ENCODE results near the gene MAP3K5.

The MAP3K5 gene

DNA sequence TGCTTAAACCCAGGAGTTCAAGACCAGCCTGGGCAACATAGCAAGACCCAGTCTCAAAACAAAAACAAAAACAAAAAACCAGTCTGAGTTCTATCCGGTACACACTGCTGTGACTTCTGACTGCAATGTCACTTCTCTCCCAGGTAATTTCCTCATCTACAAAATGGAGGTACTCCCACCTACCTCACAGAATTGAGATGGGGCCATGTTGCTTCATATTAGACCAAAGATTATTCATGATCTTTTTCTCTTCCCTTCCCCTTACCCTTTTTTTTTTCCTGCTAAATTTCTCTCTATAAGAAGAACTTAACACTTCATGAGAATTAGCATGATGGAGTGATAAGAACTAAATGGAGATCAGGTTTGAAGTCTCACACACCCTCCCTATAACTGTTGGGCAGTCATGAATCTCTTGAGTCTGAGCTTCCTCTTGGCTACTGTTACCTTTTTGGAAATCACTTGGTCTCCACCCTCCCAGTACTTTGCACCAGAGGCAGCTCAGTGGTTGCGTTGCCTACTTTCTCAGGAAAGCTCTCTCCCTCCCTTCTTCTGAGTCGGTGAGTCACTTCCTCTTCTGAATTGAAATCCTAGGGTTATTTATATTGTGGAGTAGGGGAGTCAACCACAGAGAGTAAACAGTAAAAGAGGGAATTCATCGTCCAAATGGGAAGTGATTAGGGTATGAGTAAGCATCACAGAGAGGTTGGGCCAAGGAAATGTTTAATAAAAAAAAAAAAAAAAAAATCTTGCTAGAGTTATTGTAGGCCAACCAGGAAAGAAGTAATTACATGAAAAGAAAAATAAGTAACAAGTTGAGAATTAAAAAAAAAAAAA lies 182.2 kb downstream of the MAP3K5 start:
- TF ChIP-seq, protein P1, sequence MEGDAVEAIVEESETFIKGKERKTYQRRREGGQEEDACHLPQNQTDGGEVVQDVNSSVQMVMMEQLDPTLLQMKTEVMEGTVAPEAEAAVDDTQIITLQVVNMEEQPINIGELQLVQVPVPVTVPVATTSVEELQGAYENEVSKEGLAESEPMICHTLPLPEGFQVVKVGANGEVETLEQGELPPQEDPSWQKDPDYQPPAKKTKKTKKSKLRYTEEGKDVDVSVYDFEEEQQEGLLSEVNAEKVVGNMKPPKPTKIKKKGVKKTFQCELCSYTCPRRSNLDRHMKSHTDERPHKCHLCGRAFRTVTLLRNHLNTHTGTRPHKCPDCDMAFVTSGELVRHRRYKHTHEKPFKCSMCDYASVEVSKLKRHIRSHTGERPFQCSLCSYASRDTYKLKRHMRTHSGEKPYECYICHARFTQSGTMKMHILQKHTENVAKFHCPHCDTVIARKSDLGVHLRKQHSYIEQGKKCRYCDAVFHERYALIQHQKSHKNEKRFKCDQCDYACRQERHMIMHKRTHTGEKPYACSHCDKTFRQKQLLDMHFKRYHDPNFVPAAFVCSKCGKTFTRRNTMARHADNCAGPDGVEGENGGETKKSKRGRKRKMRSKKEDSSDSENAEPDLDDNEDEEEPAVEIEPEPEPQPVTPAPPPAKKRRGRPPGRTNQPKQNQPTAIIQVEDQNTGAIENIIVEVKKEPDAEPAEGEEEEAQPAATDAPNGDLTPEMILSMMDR (IDR thresholded peaks at IDR 0.05; ENCODE audit: insufficient read depth, low read depth, low read length, missing control alignments) = no peak
- DNase-seq (ENCODE audit: low read depth) = no peak
- H3K4me3 ChIP-seq (ENCODE audit: low read depth, low read length) = no peak overlapping the region

DNA sequence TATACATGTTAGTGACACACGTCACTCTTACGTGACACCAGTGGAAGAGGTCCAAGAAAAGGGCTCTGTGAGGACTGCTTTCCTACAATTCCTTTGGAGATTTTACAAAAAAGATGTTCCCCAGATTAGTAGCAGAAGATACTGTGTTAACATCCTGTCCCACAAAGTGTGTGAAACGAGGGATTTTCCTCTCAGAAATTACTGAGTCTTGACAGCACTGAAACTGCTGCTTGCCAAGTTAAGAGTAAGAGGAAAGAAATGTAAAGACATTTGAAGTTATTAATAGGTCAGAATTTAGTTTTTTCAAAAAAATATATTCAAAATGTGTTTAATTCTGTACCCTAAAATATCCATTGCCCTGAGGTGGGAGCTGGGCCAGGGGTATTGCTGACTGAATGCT lies 183.3 kb downstream of the MAP3K5 start:
- no peak overlapping the region for H3K4me3 ChIP-seq (ENCODE audit: low read depth, low read length)
- no peak for DNase-seq (ENCODE audit: low read depth)
- TF ChIP-seq, protein P1 (IDR thresholded peaks at IDR 0.05; ENCODE audit: insufficient read depth, low read depth, low read length, missing control alignments) = no peak

DNA sequence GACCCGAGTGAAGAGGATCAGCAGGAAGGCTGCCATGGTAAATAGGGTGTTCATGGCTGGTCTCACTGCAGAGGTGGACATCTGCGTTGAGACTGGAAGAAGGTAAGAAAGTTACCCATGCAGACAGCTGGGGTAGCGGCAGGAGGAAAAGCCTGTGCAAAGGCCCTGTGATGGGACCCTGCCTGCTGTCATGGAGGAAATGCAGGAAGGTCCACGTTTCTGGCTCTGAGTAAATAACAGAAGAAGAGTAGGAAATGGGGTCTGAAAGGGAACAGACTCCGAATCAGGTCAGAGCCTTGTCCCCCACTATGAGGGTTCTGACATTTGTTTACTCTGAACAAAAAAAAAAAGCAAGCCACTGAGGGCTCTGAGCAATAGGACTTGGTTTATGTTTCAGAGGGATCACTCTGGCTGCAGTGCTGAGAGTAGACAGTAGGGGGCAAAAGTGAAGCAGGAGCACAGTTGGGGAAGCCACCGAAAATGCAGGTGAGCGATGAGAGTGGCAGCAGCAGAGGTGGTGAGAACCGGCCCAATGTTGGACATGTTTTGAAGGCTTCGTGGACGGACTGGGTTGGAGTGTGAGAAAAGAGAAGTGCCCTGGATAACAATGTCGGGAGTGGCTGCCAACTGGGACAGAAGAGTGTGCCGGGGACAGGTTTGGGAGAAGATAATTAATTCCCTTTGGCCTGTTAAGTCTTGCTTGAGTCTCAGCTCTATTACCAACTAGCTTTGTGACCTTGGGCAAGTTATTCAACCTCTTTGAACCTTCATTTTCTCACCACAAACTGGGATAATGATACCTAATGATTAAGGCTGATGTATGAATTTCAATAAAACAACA lies 184.1 kb downstream of the MAP3K5 start:
- peak; percentile 83 for DNase-seq (ENCODE audit: low read depth)
- TF ChIP-seq, protein P1 (IDR thresholded peaks at IDR 0.05; ENCODE audit: insufficient read depth, low read depth, low read length, missing control alignments) = peak; percentile 88

DNA sequence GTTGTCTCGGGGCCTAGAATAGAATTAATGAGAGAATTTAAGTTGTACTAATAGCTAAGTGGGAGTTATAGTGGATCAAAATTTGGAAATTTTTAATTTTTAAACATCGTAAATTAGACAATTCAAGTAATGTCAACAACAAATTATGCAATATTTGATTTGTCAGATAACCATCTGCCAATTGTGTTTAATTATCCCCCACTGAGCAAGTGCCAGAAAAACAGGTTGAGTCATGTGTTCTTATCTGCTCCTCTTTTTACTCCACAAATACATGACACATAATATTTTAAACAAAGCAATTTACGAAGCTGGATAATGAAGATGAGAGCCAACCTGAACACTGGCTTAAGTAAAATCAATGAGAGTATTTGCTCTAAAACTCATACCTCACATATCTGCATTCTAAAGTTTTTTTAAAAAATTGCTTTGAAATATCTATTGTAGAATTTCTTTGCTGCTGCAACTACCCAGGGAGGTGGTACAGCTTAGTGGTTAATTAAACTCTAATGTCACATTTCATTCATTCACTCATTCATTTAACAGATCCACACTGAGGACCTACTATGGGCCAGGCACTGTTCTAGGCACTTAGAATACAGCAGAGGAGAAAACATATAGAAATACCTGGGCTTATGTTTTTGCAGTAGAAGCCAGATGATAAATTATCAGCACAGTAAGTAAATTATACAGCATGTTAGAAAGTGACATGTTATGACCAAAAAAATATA lies 184.9 kb downstream of the MAP3K5 start:
- TF ChIP-seq, protein P1 (IDR thresholded peaks at IDR 0.05; ENCODE audit: insufficient read depth, low read depth, low read length, missing control alignments) = no peak

More for the DNA sequence above, 184.1 kb downstream of the MAP3K5 start:
- H3K4me3 ChIP-seq (ENCODE audit: low read depth, low read length) = no peak overlapping the region

DNA sequence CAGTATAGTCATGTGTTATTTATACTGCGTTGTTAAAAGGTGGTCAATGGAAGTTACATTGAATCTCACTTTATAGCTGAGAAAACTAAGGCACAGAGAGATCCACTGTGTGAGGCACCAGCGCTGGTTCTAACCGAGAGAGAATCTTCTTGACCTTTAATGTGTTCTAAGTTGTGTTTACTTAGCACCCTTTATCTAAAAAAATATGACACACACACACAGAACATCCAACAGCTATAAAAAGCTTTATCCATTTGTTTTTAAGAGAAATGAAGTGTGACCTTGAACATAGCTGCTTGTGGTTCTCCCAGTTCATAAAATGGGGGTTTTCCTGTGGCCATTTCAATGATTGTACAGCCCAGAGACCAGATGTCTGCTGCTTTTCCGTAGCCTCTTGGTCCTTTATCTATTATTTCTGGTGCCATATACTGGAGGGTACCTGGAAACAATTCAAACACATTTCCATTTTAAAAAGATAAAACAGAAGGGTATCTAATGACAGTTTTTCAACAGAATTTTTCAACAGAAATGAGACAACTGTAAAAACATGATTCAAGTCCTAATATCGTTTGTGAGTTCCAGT lies 187.3 kb downstream of the MAP3K5 start:
- no peak for DNase-seq (ENCODE audit: low read depth)
- H3K4me3 ChIP-seq (ENCODE audit: low read depth, low read length) = no peak overlapping the region
- TF ChIP-seq, protein P1 (IDR thresholded peaks at IDR 0.05; ENCODE audit: insufficient read depth, low read depth, low read length, missing control alignments) = no peak

More for the DNA sequence above, 184.9 kb downstream of the MAP3K5 start:
- no peak for DNase-seq (ENCODE audit: low read depth)
- no peak overlapping the region for H3K4me3 ChIP-seq (ENCODE audit: low read depth, low read length)

DNA sequence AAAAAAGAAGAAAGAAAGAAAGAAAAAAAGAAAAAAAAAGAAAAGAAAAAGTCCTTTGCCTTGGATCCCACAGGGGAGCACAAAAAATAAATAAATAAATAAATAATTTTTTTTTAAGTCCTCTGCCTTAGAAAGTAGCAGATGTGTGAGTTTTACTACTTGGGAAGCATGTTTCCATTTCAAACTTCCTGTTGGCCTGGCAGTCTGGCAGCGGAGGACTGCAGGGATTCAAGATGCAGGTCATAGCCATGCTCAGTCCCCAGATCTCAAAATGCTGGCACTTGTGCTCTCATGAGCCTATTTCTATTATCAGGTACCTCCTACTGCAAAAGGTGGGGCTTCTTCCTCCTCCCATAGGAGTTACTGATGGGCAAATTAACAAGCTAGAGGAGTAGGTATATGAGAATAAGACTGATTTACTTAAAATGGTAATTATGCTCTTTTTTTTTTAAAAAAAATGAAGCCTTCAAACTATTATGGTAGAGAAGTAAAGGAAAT lies 187.9 kb downstream of the MAP3K5 start:
- H3K4me3 ChIP-seq (ENCODE audit: low read depth, low read length) = no peak overlapping the region
- DNase-seq (ENCODE audit: low read depth) = no peak
- TF ChIP-seq, protein P1 (IDR thresholded peaks at IDR 0.05; ENCODE audit: insufficient read depth, low read depth, low read length, missing control alignments) = no peak
